HCT116 (cell line): ENCODE results near the gene MAPK14. TPM values are rescaled to one million over a fixed set of nuclear protein-coding genes. Genes with fewer than 3 reads are reported as not detected.

Experiments used
- ATAC-seq: fragments of 200-7000 bp; cut with Tn5 transposase; 2 replicates; pipeline ENCODE4 v1.9.1; 2020; ENCODE audit warnings: mild to moderate bottlenecking, moderate library complexity
- BruUV-seq: library from RNA; stranded (reverse); fragments of 400-500 nt; replicated peaks from 2 replicates; lab custom pipeline; 2021; lab: Mats Ljungman, UMichigan
- CTCF ChIA-PET: fragments of 300-600 bp; sonication (Branson Sonifier 250); formaldehyde crosslinking; loops from one replicate; lab custom pipeline; 2021; ENCODE audit warnings: antibody characterized with exemption; lab: Charles Lee
- POLR2A ChIA-PET: fragments of 300-600, 350-600 bp; sonication (Branson Sonifier 250); formaldehyde crosslinking; loops from one replicate; lab custom pipeline; 2021; ENCODE audit warnings: antibody characterized with exemption; lab: Charles Lee
- RAD21 ChIA-PET, 2 experiments: fragments of 300-600 bp; sonication (Branson Sonifier 250); formaldehyde crosslinking; loops; one replicate each; lab custom pipeline; 2023; ENCODE audit warnings: low total read pairs in 2 of 2; ENCODE audit not compliant: uncharacterized antibody in 2 of 2, unreplicated experiment in 2 of 2, low non-redundant PET in 1 of 2; lab: Charles Lee
- DNase-seq: peaks from one replicate; pipeline ENCODE4 v3.0.0-alpha.2; 2010; ENCODE audit warnings: low read depth, low spot score
- H2AFZ ChIP-seq: fragments of 200-600 bp; shearing (Covaris generic), sonication (generic); 2 replicates; pipeline ENCODE4 v1.6.1; 2017; ENCODE audit warnings: low read depth, mixed run types, mixed read lengths, antibody characterized with exemption, low read length; ENCODE audit not compliant: poor library complexity, severe bottlenecking
- H3K27ac ChIP-seq: 2 replicates; pipeline ENCODE4 v1.5.1; 2012; ENCODE audit warnings: low read depth, low read length
- H3K27me3 ChIP-seq: fragments of 200-600 bp; sonication (generic); 2 replicates; pipeline ENCODE4 v1.6.1; 2016; ENCODE audit warnings: mixed run types, low read length, mixed read lengths; ENCODE audit not compliant: insufficient read depth
- H3K36me3 ChIP-seq, 2 experiments: fragments of 200-500 bp in 1 of 2; fragments of 200-600 bp in 1 of 2; sonication (Bioruptor generic) in 1 of 2; sonication (generic) in 1 of 2; 2 replicates each; pipeline versions ENCODE4 v1.5.1 to v1.6.1; 2014 to 2016; ENCODE audit warnings: low read length in 2 of 2, inconsistent platforms in 1 of 2, mixed read lengths in 1 of 2, mixed run types in 1 of 2; ENCODE audit not compliant: insufficient read depth in 2 of 2, control insufficient read depth in 1 of 2
- H3K4me1 ChIP-seq, 2 experiments: fragments of 200-600 bp in 1 of 2; sonication (generic) in 1 of 2; 2 replicates each; pipeline versions ENCODE4 v1.5.1 to v1.6.1; 2012 to 2017; ENCODE audit warnings: low read length in 2 of 2, inconsistent platforms in 1 of 2, mild to moderate bottlenecking in 1 of 2, mixed read lengths in 1 of 2, mixed run types in 1 of 2, moderate library complexity in 1 of 2; ENCODE audit not compliant: insufficient read depth in 2 of 2, control insufficient read depth in 1 of 2
- H3K4me2 ChIP-seq: fragments of 200-600 bp; sonication (generic); 2 replicates; pipeline ENCODE4 v1.6.1; 2017; ENCODE audit warnings: mixed run types, low read length, mixed read lengths
- H3K4me3 ChIP-seq, 2 experiments: fragments of 200-600 bp in 1 of 2; sonication (generic) in 1 of 2; replicated peaks in 1 of 2; 2 replicates each; pipeline ENCODE4 v1.5.1; 2011 to 2016; ENCODE audit warnings: low read length in 2 of 2, control low read depth in 1 of 2, low read depth in 1 of 2, mild to moderate bottlenecking in 1 of 2, mixed read lengths in 1 of 2, mixed run types in 1 of 2
- H3K79me2 ChIP-seq: fragments of 200-600 bp; sonication (generic); 2 replicates; pipeline ENCODE4 v1.6.1; 2017; ENCODE audit warnings: mild to moderate bottlenecking, mixed run types, low read length, moderate library complexity, mixed read lengths; ENCODE audit not compliant: insufficient read depth
- H3K9ac ChIP-seq: fragments of 200-600 bp; sonication (generic); 2 replicates; pipeline ENCODE4 v1.6.1; 2016; ENCODE audit warnings: low read length, mixed read lengths
- H3K9me2 ChIP-seq: fragments of 200-600 bp; sonication (generic), shearing (Covaris generic); 2 replicates; pipeline ENCODE4 v1.6.1; 2017; ENCODE audit warnings: mixed run types, mild to moderate bottlenecking, moderate library complexity; ENCODE audit not compliant: insufficient read depth
- H3K9me3 ChIP-seq, 2 experiments: fragments of 200-500 bp in 1 of 2; fragments of 200-600 bp in 1 of 2; sonication (Bioruptor generic) in 1 of 2; sonication (generic) in 1 of 2; 2 replicates each; pipeline ENCODE4 v1.6.1; 2014 to 2017; ENCODE audit warnings: low read length in 2 of 2, mixed read lengths in 2 of 2, inconsistent platforms in 1 of 2, low read depth in 1 of 2, mild to moderate bottlenecking in 1 of 2, mixed run types in 1 of 2, moderate library complexity in 1 of 2; ENCODE audit not compliant: control insufficient read depth in 1 of 2, insufficient read depth in 1 of 2
- H4K20me1 ChIP-seq: fragments of 200-600 bp; sonication (generic), shearing (Covaris generic); 2 replicates; pipeline ENCODE4 v1.6.1; 2017; ENCODE audit warnings: mixed run types, mild to moderate bottlenecking, moderate library complexity; ENCODE audit not compliant: insufficient read depth
- CBX3 ChIP-seq: IDR thresholded peaks from 2 replicates; pipeline ENCODE4 v1.6.1; 2012; ENCODE audit warnings: low read depth
- CEBPB ChIP-seq: IDR thresholded peaks from 2 replicates; pipeline ENCODE4 v1.6.1; 2012; ENCODE audit warnings: low read depth
- ELF1 ChIP-seq: IDR thresholded peaks from 2 replicates; pipeline ENCODE4 v1.6.1; 2012; ENCODE audit warnings: low read depth, borderline replicate concordance
- EZH2phosphoT487 ChIP-seq: fragments of 200-600 bp; IDR thresholded peaks from 2 replicates; pipeline ENCODE4 v1.6.1; 2018; ENCODE audit warnings: antibody characterized with exemption, borderline replicate concordance
- JUND ChIP-seq: IDR thresholded peaks from 2 replicates; pipeline ENCODE4 v1.6.1; 2012
- RAD21 ChIP-seq: IDR thresholded peaks from 2 replicates; pipeline ENCODE4 v1.6.1; 2012; ENCODE audit warnings: low read depth, mild to moderate bottlenecking
- SIN3A ChIP-seq: IDR thresholded peaks from 2 replicates; pipeline ENCODE4 v1.6.1; 2012; ENCODE audit warnings: low read depth
- SP1 ChIP-seq: IDR thresholded peaks from 2 replicates; pipeline ENCODE4 v1.6.1; 2012; ENCODE audit warnings: low read depth
- intact Hi-C: fragments of 100-400 bp; cut with micrococcal nuclease; formaldehyde crosslinking; loops from 2 replicates; pipeline ENCODE4 v1.10.0; 2022
- total RNA-seq: library from RNA; stranded (reverse); gene quantifications from one replicate; pipeline ENCODE4 v1.2.1, GENCODE V29; 2021; ENCODE audit not compliant: unreplicated experiment
- TF ChIP-seq, protein P1 (sequence below): IDR thresholded peaks from 2 replicates; pipeline ENCODE4 v1.6.1; 2012; ENCODE audit warnings: low read depth
- TF ChIP-seq, protein P2 (sequence below): IDR thresholded peaks from 2 replicates; pipeline ENCODE4 v1.6.1; 2011; ENCODE audit warnings: mild to moderate bottlenecking, low read length, moderate library complexity; ENCODE audit not compliant: insufficient replicate concordance; ENCODE audit errors: extremely low read depth
- TF ChIP-seq, protein P3 (sequence below): IDR thresholded peaks from 2 replicates; pipeline ENCODE4 v1.6.1; 2012

MAPK14 gene
- total RNA-seq, 1 experiment from 2014 or later = 34.2 TPM

DNA sequence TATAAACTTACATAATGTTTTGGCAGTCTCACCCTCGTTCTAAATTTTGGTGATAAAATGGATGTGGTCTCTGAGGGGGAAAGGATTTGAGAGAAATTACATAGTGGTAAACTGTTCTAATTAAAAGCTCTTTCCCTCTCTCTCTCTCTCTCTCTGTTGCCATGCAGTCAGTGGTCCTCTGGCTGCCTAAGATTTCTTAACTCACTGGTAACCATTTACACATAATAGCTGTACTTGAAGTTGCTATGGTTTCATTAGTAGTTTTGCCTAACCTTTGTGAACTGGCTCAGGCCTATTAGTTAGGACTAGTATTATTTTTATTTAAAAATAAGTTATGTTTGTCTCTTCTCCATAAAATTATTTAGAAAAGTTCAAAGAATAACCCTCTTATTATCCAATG is 42.0 kb downstream of the MAPK14 start:
- H4K20me1 ChIP-seq = no peaks in the 10 kb centered on the region
- no peak overlapping the region for H3K4me3 ChIP-seq
- ChIA-PET POLR2A (no interaction called here), CTCF (no interaction called here), RAD21 (no interaction called here)
- H3K4me1 ChIP-seq = peaks cover 6 to 13% of the 10 kb centered on the region in 2 experiments; a peak in 3 of 4 replicates
- H3K9ac ChIP-seq = no peak overlapping the region
- no peak for ATAC-seq
- no TSS peak for BruUV-seq
- TF ChIP-seq RAD21 (no peak), CBX3 (no peak), EZH2phosphoT487 (no peak), SP1 (no peak), ELF1 (no peak), CEBPB (no peak), SIN3A (no peak), JUND (no peak)
- TF ChIP-seq, protein P1, sequence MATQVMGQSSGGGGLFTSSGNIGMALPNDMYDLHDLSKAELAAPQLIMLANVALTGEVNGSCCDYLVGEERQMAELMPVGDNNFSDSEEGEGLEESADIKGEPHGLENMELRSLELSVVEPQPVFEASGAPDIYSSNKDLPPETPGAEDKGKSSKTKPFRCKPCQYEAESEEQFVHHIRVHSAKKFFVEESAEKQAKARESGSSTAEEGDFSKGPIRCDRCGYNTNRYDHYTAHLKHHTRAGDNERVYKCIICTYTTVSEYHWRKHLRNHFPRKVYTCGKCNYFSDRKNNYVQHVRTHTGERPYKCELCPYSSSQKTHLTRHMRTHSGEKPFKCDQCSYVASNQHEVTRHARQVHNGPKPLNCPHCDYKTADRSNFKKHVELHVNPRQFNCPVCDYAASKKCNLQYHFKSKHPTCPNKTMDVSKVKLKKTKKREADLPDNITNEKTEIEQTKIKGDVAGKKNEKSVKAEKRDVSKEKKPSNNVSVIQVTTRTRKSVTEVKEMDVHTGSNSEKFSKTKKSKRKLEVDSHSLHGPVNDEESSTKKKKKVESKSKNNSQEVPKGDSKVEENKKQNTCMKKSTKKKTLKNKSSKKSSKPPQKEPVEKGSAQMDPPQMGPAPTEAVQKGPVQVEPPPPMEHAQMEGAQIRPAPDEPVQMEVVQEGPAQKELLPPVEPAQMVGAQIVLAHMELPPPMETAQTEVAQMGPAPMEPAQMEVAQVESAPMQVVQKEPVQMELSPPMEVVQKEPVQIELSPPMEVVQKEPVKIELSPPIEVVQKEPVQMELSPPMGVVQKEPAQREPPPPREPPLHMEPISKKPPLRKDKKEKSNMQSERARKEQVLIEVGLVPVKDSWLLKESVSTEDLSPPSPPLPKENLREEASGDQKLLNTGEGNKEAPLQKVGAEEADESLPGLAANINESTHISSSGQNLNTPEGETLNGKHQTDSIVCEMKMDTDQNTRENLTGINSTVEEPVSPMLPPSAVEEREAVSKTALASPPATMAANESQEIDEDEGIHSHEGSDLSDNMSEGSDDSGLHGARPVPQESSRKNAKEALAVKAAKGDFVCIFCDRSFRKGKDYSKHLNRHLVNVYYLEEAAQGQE = no peak
- TF ChIP-seq, protein P2, sequence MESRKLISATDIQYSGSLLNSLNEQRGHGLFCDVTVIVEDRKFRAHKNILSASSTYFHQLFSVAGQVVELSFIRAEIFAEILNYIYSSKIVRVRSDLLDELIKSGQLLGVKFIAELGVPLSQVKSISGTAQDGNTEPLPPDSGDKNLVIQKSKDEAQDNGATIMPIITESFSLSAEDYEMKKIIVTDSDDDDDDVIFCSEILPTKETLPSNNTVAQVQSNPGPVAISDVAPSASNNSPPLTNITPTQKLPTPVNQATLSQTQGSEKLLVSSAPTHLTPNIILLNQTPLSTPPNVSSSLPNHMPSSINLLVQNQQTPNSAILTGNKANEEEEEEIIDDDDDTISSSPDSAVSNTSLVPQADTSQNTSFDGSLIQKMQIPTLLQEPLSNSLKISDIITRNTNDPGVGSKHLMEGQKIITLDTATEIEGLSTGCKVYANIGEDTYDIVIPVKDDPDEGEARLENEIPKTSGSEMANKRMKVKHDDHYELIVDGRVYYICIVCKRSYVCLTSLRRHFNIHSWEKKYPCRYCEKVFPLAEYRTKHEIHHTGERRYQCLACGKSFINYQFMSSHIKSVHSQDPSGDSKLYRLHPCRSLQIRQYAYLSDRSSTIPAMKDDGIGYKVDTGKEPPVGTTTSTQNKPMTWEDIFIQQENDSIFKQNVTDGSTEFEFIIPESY = no peak
- TF ChIP-seq, protein P3, sequence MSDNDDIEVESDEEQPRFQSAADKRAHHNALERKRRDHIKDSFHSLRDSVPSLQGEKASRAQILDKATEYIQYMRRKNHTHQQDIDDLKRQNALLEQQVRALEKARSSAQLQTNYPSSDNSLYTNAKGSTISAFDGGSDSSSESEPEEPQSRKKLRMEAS = no peak
- H3K27ac ChIP-seq = no peak overlapping the region
- peaks cover 61% of the 10 kb centered on the region for H3K79me2 ChIP-seq
- no peaks in the 10 kb centered on the region for H3K27me3 ChIP-seq
- no peaks in the 10 kb centered on the region for H3K9me3 ChIP-seq
- no peaks in the 10 kb centered on the region for H3K36me3 ChIP-seq
- DNase-seq = no peak
- no peak overlapping the region for H2AFZ ChIP-seq
- intact Hi-C loops = no loop called here
- H3K9me2 ChIP-seq = no peaks in the 10 kb centered on the region
- no peak overlapping the region for H3K4me2 ChIP-seq
